NCI-H2196 (cell line): ENCODE measurements around the gene GNG7.
"Not testable (repeated sequence)": the region's sequence is repeated elsewhere in the genome, so short reads cannot be mapped to it uniquely, and the experiment has no call there.

ENCODE experiments used
- DNase-seq: peaks from one replicate; lab custom pipeline; 2025; ENCODE audit not compliant: unreplicated experiment; lab: John Stamatoyannopoulos, UW

Gene GNG7

GRCh38 chr19:2714102-2714501 is 11.6 kb upstream of the GNG7 start:
- not testable (repeated sequence) for DNase-seq

GRCh38 chr19:2713170-2713569 is 10.7 kb upstream of the GNG7 start:
- DNase-seq = not testable (repeated sequence)

DNA sequence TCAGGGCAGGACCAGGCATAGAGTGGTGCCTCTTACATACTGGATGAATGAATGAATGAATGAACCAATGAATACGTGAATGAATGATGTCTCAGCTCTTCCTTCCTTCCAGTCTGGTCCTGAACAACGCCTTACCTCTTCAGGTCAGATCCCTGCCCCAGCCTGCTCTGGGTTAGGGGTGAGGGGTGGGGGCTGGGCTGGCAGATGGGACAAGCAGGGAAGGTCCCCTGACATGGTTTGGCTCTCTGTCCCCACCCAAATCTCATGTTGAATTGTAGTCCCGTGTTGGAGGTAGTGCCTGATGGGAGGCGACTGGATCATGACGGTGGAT is 9.3 kb upstream of the GNG7 start:
- no peak for DNase-seq

GRCh38 chr19:2711172-2711874 is 8.8 kb upstream of the GNG7 start:
- DNase-seq = no peak

GRCh38 chr19:2706251-2706650 is 3.8 kb upstream of the GNG7 start:
- no peak for DNase-seq

DNA sequence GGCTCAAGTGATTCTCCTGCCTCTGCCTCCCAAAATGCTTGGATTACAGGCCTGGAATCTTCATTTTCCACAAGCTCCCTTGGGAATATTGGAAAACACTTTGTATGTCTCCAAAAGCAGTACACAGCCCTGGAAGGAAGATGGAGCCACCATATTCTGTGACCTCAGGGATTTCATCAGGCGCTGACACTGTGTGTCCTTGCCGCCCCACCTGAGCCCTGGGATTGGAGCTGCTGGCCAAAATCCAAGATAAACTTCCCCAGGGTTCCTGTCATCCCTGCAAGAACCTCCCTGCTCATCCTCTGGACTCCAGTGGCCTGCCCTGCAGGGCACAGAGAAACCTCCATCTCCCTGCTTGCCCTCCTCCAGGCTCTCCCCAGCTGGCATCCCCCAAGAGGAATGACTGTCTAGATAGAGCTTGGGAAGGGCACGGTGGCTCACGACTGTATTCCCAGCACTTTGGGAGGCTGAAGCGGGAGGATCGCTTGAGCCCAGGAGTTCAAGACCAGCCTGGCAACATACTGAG is 1.3 kb upstream of the GNG7 start:
- no peak for DNase-seq

DNA sequence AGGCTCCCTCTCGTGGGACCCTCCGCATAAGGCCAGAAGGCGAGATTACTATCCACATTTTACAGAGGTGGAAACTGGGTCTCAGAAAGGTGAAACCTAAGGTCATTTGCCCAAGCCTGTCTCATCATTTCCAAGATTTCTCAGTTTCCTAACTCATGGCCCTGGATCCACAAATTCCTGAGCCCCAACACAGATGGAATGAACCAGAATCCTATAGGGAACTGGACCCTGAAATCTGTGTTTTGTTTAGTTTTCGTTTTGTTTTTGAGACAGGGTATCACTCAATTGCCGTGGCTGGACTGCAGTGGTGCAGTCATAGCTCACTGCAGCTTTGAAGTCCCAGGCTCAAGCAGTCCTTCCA is 563 bp upstream of the GNG7 start:
- no peak for DNase-seq

- DNase-seq = no peak
These were observed 929 bp downstream of the GNG7 start for GRCh38 chr19:2701361-2702169.

GRCh38 chr19:2700660-2701360 is 1.7 kb downstream of the GNG7 start:
- DNase-seq = no peak

DNA sequence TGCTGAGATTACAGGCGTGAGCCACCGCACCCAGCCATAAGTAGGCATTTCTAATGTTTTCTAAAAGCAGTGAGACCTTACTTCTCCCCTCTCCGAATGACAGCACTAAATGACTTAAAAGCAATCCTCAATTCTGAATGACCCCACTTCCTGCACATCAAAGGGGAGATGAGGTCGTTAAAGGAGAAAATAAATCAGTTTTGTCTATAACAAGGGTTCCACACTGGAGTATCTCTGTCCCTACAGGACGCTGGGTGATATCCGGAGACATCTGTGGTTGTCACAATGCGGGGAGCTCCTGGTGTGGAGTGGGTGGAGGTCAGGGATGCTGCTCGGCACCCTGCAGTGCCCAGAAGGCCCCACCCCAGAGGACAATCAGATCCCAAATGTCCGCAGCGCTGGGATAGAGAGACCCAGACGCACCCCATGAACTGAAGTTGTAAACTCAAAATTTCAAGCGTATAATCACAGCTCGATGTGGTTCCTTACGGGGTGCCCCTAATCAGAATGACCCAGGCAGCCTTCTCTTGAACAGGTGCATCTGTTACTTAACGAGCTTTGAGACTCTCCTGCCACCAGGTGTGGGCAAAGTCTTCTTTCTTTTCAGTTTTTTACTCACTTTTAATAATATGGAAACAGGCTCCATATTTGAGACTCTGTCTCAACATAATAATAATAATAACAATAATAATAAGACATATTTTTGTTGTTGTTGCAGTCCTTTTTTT is 2.9 kb downstream of the GNG7 start:
- DNase-seq = no peak

GRCh38 chr19:2694196-2694595 is 8.3 kb downstream of the GNG7 start:
- no peak for DNase-seq

- no peak for DNase-seq
These were observed 8.9 kb downstream of the GNG7 start for GRCh38 chr19:2693492-2694160.

- no peak for DNase-seq
These were observed 10.5 kb downstream of the GNG7 start for GRCh38 chr19:2691951-2692350.

DNA sequence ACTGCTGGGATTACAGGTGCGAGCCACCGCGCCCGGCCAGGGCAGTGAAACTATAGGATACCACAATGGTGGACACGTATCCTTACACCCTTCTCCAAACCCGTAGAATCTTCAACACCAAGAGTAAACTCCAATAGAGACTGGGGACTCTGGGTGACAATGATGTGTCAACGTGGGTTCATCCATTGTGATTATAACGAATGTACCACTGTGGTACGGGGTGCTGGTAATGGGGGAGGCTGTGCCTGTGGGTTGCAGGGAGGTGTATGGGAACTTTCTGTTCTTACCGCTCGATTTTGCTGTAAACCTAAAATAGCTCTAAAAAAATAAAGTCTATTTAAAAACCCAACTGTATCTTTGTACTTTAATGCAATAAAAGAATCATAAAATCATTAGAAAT is 11.6 kb downstream of the GNG7 start:
- DNase-seq = no peak

DNA sequence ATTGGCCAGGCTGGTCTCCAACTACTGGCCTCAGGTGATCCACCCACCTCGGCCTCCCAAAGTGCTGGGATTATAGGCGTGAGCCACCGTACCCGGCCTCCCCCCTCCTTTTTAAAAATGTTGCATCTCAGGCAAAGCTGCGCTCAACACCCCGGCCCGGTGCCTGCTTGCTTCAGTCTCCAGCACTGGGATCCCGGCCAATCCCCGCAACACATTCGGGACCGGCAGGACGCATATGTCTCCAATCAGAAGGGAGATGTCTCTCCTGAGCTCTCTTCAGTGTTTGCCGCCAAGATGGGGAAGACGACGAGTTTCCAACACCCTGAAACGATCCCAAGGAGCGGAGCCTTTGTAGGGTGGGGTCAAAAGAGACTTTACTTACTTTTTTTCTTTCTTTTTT is 16.1 kb downstream of the GNG7 start:
- DNase-seq = no peak

DNA sequence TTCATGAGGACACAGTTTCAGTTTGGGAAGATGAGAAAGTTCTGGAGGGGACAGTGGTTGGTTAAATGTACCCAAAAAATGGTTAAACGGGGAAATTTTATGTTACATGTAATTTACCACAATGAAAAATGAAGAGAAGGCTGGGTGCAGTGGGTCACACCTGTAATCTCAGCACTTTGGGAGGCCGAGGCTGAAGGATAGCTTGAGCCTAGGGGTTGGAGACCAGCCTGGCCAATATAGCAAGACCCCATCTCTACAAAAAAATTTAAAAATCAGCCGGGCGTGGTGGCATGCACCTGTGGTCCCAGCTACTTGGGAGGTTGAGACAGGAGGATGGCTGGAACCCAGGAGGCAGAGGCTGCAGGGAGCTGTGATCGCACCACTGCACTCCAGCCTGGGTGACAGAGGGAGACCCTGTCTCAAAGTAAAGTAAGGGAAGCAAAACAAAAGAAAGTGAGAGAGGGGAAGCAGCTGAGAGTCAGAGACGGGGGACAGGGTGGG is 17.2 kb downstream of the GNG7 start:
- no peak for DNase-seq

- DNase-seq = no peak
These were observed 19.0 kb downstream of the GNG7 start for GRCh38 chr19:2683430-2684003.

DNA sequence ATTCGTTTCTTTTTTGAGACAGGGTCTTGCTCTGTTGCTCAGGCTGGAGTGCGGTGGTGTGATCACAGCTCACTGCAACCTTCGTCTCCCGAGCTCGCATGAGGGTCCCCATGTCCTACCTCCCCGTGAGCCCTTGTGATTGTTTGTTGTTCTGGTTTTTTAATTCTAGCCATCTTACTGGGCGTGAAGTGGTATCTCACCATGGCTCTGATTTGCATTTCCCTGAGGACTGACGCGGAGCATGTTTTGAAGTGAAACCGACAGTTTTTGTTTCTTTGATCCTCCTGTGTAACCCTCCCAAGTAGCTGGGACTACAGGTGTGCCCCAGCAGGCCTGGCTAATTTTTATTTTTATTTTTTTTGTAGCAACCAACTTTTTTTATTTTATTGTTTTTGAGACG is 21.7 kb downstream of the GNG7 start:
- DNase-seq = no peak

GRCh38 chr19:2679439-2679838 is 23.1 kb downstream of the GNG7 start:
- DNase-seq = no peak

DNA sequence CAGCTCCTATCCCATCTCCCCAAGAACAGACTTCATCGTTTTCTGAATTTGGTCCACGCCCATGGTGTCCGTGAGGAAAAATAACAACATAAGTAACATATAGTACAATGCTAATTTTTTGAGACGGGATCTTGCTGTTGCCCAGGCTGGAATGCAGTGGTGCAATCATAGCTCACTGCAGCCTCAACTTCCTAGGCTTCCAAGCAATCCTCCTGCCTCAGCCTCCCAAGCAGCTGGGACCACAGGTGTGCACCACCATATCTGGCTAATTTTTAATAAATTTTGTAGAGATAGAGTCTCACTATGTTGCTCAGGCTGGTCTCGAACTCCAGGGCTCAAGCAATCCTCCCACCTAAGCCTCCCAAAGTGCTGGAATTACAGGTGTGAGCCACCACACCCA is 23.5 kb downstream of the GNG7 start:
- not testable (repeated sequence) for DNase-seq
